Lung (tissue), 12 donors: Measurements from ENCODE around the gene SCYGR5. TPM values are rescaled to one million over a fixed set of nuclear protein-coding genes. Genes with fewer than 3 reads are reported as not detected.

ENCODE experiments used
- ATAC-seq: fragments of 200-7000 bp; cut with Tn5 transposase; one replicate; pipeline ENCODE4 v1.9.1; 2020; ENCODE audit warnings: moderate number of reproducible peaks; ENCODE audit not compliant: insufficient read depth, low FRiP score
- DNase-seq, 3 donors: peaks; one replicate each; pipeline ENCODE4 v3.0.0-alpha.2; 2013 to 2017
- H3K27ac ChIP-seq, 2 donors: one replicate each; pipeline ENCODE4 v1.5.1; 2013; ENCODE audit warnings: mild to moderate bottlenecking in 2 of 2, moderate library complexity in 2 of 2, control low read depth in 1 of 2, inconsistent platforms in 1 of 2, low read depth in 1 of 2, low read length in 1 of 2
- H3K27me3 ChIP-seq, 3 donors: one replicate each; pipeline ENCODE4 v1.5.1; 2013; ENCODE audit warnings: low read length in 2 of 3; ENCODE audit not compliant: control insufficient read depth in 3 of 3, insufficient read depth in 3 of 3
- H3K36me3 ChIP-seq, 4 donors: one replicate each; pipeline ENCODE4 v1.5.1; 2013; ENCODE audit warnings: low read length in 4 of 4, mild to moderate bottlenecking in 1 of 4, moderate library complexity in 1 of 4; ENCODE audit not compliant: control insufficient read depth in 4 of 4, insufficient read depth in 4 of 4
- H3K4me1 ChIP-seq, 5 donors: one replicate each; pipeline ENCODE4 v1.5.1; 2013; ENCODE audit warnings: low read length in 5 of 5, mild to moderate bottlenecking in 2 of 5, moderate library complexity in 1 of 5; ENCODE audit not compliant: control insufficient read depth in 5 of 5, insufficient read depth in 5 of 5
- H3K4me3 ChIP-seq: one replicate; pipeline ENCODE4 v1.5.1; 2013; ENCODE audit warnings: mild to moderate bottlenecking, control low read depth, moderate library complexity
- H3K9ac ChIP-seq, 2 donors: one replicate each; pipeline ENCODE4 v1.5.1; 2013; ENCODE audit warnings: low read length in 2 of 2, control low read depth in 1 of 2; ENCODE audit not compliant: insufficient read depth in 1 of 2
- H3K9me3 ChIP-seq, 4 donors: one replicate each; pipeline ENCODE4 v1.5.1; 2013; ENCODE audit warnings: low read length in 3 of 4, mild to moderate bottlenecking in 1 of 4, moderate library complexity in 1 of 4; ENCODE audit not compliant: control insufficient read depth in 4 of 4, insufficient read depth in 3 of 4
- CTCF ChIP-seq: IDR thresholded peaks from 2 replicates; pipeline ENCODE4 v1.5.1; 2012; ENCODE audit warnings: mild to moderate bottlenecking; ENCODE audit errors: control extremely low read depth, extremely low read depth
- WGBS, 2 donors: extraction: QIAGEN DNeasy Blood & Tissue Kit; methylation state at CpG; one replicate each; pipeline ENCODE4 v1.1.7; 2013; 5-methylcytosine and 5-hydroxymethylcytosine counted together
- polyA plus RNA-seq, 2 donors: library from polyadenylated mRNA; stranded (reverse); fragments of 200-250 nt; gene quantifications; one replicate each; pipeline ENCODE4 v1.2.1, GENCODE V29; 2013
- total RNA-seq, 2 donors: library from RNA; depleted of rRNA in 1 of 2; stranded (reverse); fragments of >200 nt in 1 of 2; gene quantifications; one replicate each; pipeline ENCODE4 v1.2.1, GENCODE V29; 2014 to 2021
- donor health status: control.
- donor health status: control.
- donor health status: Bipolar disorder and iron deficiency.
- donor health status: healthy.
- donor health status: DM: yes; HTN: yes; CAD: no.

The SCYGR5 gene
- total and polyA plus RNA-seq, 4 donors = not detected

DNA sequence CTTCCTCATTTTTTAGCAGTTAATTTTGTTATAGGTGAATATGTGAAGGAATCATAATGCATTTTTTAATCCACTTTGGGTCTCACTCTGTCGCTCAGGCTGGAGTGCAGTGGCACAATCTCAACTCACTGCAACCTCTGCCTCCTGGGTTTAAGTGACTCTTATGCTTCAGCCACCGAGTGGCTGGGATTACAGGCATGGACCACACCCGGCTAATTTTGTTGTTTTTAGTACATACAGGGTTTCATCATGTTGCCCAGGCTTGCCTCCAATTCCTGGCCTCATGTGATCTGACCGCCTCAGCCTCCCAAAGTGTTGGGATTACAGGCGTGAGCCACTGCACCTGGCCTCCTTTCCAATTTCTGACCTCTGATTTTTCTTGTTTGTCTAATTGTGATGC lies 17.7 kb downstream of the SCYGR5 start:
- no peak overlapping the region for H3K27ac ChIP-seq
- no peaks in the 10 kb centered on the region for H3K27me3 ChIP-seq
- 58 to 88% methylated on average over 5 of the region's 5 CpGs for WGBS, 2 donors
- no peak for DNase-seq
- TF ChIP-seq CTCF = no peak
- no peak for ATAC-seq
- peaks cover 0 to 4% (median 0%) of the 10 kb centered on the region in 4 donors for H3K9me3 ChIP-seq
- H3K36me3 ChIP-seq = no peaks in the 10 kb centered on the region
- no peaks in the 10 kb centered on the region for H3K4me1 ChIP-seq
- no peak overlapping the region for H3K4me3 ChIP-seq
- H3K9ac ChIP-seq = no peak overlapping the region

GRCh38 chr2:227687189-227687588 lies 20.6 kb downstream of the SCYGR5 start:
- Histone ChIP-seq H3K4me3 (no peak overlapping the region), H3K27ac (no peak overlapping the region), H3K9ac (no peak overlapping the region), H3K9me3 (peaks cover 0 to 4% (median 0%) of the 10 kb centered on the region in 4 donors), H3K36me3 (no peaks in the 10 kb centered on the region), H3K4me1 (no peaks in the 10 kb centered on the region), H3K27me3 (no peaks in the 10 kb centered on the region)
- no peak for TF ChIP-seq CTCF
- 80 to 85% methylated on average over 3 of the region's 3 CpGs for WGBS, 2 donors
- ATAC-seq (no peak), DNase-seq (no peak)

DNA sequence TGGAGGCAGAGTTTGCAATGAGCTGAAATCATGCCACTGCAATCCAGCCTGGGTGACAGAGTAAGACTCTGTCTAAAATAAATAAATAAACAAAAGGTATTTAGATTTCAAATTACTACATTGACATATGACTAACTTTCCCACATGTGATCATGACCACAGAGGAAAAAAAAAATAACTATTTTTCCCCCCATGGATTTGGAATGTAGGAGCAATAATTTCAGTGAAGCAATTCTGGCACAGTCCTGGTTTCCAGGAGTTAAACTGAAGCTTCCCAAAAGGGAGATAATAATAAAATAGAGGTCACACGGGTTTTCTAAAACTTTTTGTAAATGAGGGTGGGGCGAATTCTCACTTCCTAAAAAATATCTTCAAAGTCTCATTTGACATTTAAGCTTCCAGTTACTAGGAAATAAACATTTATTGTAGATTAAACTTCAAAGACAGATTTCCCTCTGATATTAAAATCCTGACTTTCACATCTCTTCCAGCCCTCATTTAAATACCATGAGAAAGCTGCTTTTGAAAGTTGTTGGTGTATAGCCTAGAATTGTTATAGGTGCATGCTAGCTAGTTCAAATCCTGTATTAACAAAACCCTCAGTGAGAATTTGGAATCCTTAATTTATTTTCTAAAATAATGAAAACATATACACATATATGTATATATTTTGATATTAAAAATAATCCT lies 30.5 kb downstream of the SCYGR5 start:
- no peaks in the 10 kb centered on the region for H3K4me1 ChIP-seq
- no peaks in the 10 kb centered on the region for H3K36me3 ChIP-seq
- H3K27me3 ChIP-seq = no peaks in the 10 kb centered on the region
- no peak overlapping the region for H3K9ac ChIP-seq
- no peak overlapping the region for H3K4me3 ChIP-seq
- H3K27ac ChIP-seq = no peak overlapping the region
- H3K9me3 ChIP-seq = peaks cover 0 to 5% (median 0%) of the 10 kb centered on the region in 4 donors
- TF ChIP-seq CTCF = no peak
- 48 to 74% methylated on average over 2 of the region's 2 CpGs for WGBS, 2 donors
- ATAC-seq = no peak
- DNase-seq = no peak

DNA sequence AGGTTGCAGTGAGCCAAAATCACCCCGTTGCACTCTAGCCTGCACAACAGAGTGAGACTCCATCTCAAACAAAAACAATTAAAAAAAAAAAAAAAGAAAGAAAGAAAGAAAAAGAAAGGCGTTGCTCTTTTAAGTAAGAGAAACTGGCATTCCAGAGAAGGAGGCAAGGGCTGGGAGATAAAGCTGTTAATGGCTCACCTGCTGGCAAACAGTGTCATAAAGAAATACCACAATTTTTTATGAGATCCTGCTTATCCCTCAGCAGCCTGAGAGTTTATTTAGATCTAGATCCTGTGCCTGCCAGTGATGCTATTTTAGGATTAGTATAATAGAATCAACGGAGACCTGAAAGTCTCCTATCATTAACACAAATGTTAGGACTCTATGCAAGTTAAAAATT lies 35.0 kb downstream of the SCYGR5 start:
- WGBS, 2 donors = 73 to 82% methylated on average over 3 of the region's 3 CpGs
- DNase-seq = no peak
- Histone ChIP-seq H3K27ac (no peak overlapping the region), H3K36me3 (no peaks in the 10 kb centered on the region), H3K9ac (no peak overlapping the region), H3K4me3 (no peak overlapping the region), H3K4me1 (peaks cover 0 to 7% (median 0%) of the 10 kb centered on the region in 5 donors), H3K27me3 (no peaks in the 10 kb centered on the region), H3K9me3 (peaks cover 0 to 5% (median 0%) of the 10 kb centered on the region in 4 donors)
- no peak for TF ChIP-seq CTCF
- ATAC-seq = no peak
